NT2/D1 (cell line): ENCODE measurements around the gene BMPR1B.

ENCODE experiments used
- YY1 ChIP-seq: IDR thresholded peaks from 2 replicates; pipeline ENCODE4 v1.6.1; 2011; ENCODE audit not compliant: insufficient read length, insufficient read depth
- ZNF274 ChIP-seq: IDR thresholded peaks from 2 replicates; pipeline ENCODE4 v1.6.1; 2011; ENCODE audit warnings: mild to moderate bottlenecking, low read depth, low read length

GRCh38 chr4:94979621-94980020, 221.9 kb downstream of the BMPR1B start:
- TF ChIP-seq YY1 (no peak), ZNF274 (no peak)
